Left ventricle myocardium superior (tissue), 1 donor: ENCODE measurements around the gene FLCN. TPM values are rescaled to one million over a fixed set of nuclear protein-coding genes. Genes with fewer than 3 reads are reported as not detected.
"Not testable (repeated sequence)": the region's sequence is repeated elsewhere in the genome, so short reads cannot be mapped to it uniquely, and the experiment has no call there.

Experiments
- ATAC-seq: fragments of 200-7000 bp; cut with Tn5 transposase; one replicate; pipeline ENCODE4 v1.9.1; 2020; ENCODE audit warnings: mild to moderate bottlenecking, moderate library complexity
- DNase-seq: peaks from one replicate; pipeline ENCODE4 v3.0.0-alpha.2; 2020
- intact Hi-C: fragments of 100-400 bp; cut with micrococcal nuclease; formaldehyde crosslinking; loops from one replicate; pipeline ENCODE4 v1.11.0; 2022
- total RNA-seq: library from RNA; stranded (reverse); fragmentation: NEBNext Ultra II Directional; extraction: Animal tissue kit (Norgen Biotek cat#: 25700); gene quantifications from one replicate; pipeline ENCODE4 v1.2.1, GENCODE V29; 2021
- donor health status: DM: no; HTN: yes; CAD: no; lungs with severe emphysema.

The FLCN gene
- total RNA-seq, 1 donor from 2014 or later: 63.3 TPM

- no peak for DNase-seq
- ATAC-seq: no peak
- intact Hi-C loops: no loop called here
Measured at GRCh38 chr17:17216236-17216635, 20.7 kb downstream of the FLCN start.

GRCh38 chr17:17215575-17215974 is 21.4 kb downstream of the FLCN start:
- intact Hi-C loops: no loop called here
- no peak for ATAC-seq

GRCh38 chr17:17214646-17215436 is 22.1 kb downstream of the FLCN start:
- intact Hi-C loops: no loop called here
- no peak for DNase-seq
- ATAC-seq: no peak

More at GRCh38 chr17:17215575-17215974, 21.4 kb downstream of the FLCN start:
- DNase-seq: no peak

GRCh38 chr17:17213775-17214174 is 23.2 kb downstream of the FLCN start:
- DNase-seq (no peak), ATAC-seq (peak; percentile 32)
- intact Hi-C loops: no loop called here

- DNase-seq (no peak), ATAC-seq (no peak)
- intact Hi-C loops: no loop called here
Measured at GRCh38 chr17:17207998-17208397, 29.0 kb downstream of the FLCN start.

- peak; percentile 3 for ATAC-seq
- DNase-seq: no peak
- intact Hi-C loops: no loop called here
Measured at GRCh38 chr17:17206913-17207335, 30.0 kb downstream of the FLCN start.

GRCh38 chr17:17206124-17206912 is 30.6 kb downstream of the FLCN start, which contains the start of gene PLD6:
Gene PLD6, minus strand, starts transcription at chr17:17206333. Its CDS starts 47 bp downstream, at chr17:17206286.
- ATAC-seq (peak; percentile 63), DNase-seq (peak; percentile 85)
- intact Hi-C loops: no loop called here

- ATAC-seq (peak; percentile 49), DNase-seq (peak; percentile 70)
- intact Hi-C loops: no loop called here
Measured at GRCh38 chr17:17205368-17206123, 31.4 kb downstream of the FLCN start.

- ATAC-seq (no peak), DNase-seq (no peak)
- intact Hi-C loops: no loop called here
Measured at GRCh38 chr17:17204635-17205231, 32.2 kb downstream of the FLCN start.

- ATAC-seq (peak; percentile 51), DNase-seq (peak; percentile 82)
- intact Hi-C loops: no loop called here
Measured at GRCh38 chr17:17204041-17204591, 32.9 kb downstream of the FLCN start.

- DNase-seq (peak; percentile 52), ATAC-seq (peak; percentile 40)
- intact Hi-C loops: no loop called here
Measured at GRCh38 chr17:17203173-17203730, 33.7 kb downstream of the FLCN start.

GRCh38 chr17:17201907-17202306 is 35.1 kb downstream of the FLCN start:
- DNase-seq: peak; percentile 67
- peak; percentile 51 for ATAC-seq
- intact Hi-C loops: no loop called here

GRCh38 chr17:17201271-17201670 is 35.7 kb downstream of the FLCN start:
- intact Hi-C loops: no loop called here
- no peak for DNase-seq
- no peak for ATAC-seq

GRCh38 chr17:17200831-17201230 is 36.1 kb downstream of the FLCN start:
- DNase-seq: no peak

GRCh38 chr17:17200311-17200710 is 36.7 kb downstream of the FLCN start:
- intact Hi-C loops: no loop called here
- ATAC-seq (no peak), DNase-seq (no peak)

More at GRCh38 chr17:17200831-17201230, 36.1 kb downstream of the FLCN start:
- ATAC-seq: no peak
- intact Hi-C loops: no loop called here

GRCh38 chr17:17198281-17198680 is 38.7 kb downstream of the FLCN start:
- intact Hi-C loops: no loop called here
- DNase-seq: no peak
- ATAC-seq: no peak

GRCh38 chr17:17196776-17197175 is 40.2 kb downstream of the FLCN start:
- no peak for DNase-seq
- no peak for ATAC-seq
- intact Hi-C loops: no loop called here

GRCh38 chr17:17195466-17195865 is 41.5 kb downstream of the FLCN start:
- DNase-seq, intact Hi-C loops, ATAC-seq: not testable (repeated sequence)
